ENCODE measurements around the gene IL3. TPM values are rescaled to one million over a fixed set of nuclear protein-coding genes. Genes with fewer than 3 reads are reported as not detected.

IL3 gene
- total RNA-seq, 2 experiments from 2014 or later, result not detected

- Histone ChIP-seq H2AFZ (ENCODE audit: low read length) (no peak overlapping the region), H3K79me2 (ENCODE audit: insufficient read depth, low read depth, low read length) (no peaks in the 10 kb centered on the region), H3K9me3 (ENCODE audit: low read length) (no peaks in the 10 kb centered on the region), H3K36me3 (ENCODE audit: insufficient read depth, low read length) (no peaks in the 10 kb centered on the region), H3K27ac (ENCODE audit: low read depth, low read length, poor library complexity, severe bottlenecking) (no peak overlapping the region), H3K9me2 (ENCODE audit: insufficient read depth, low read length) (no peaks in the 10 kb centered on the region), H3K4me2 (ENCODE audit: low read length) (no peak overlapping the region), H3K4me1 (ENCODE audit: insufficient read depth, low read length, poor library complexity, severe bottlenecking) (no peaks in the 10 kb centered on the region), H3K4me3 (ENCODE audit: low read depth, low read length, poor library complexity, severe bottlenecking) (no peak overlapping the region), H4K20me1 (ENCODE audit: insufficient read depth, low read length) (no peaks in the 10 kb centered on the region)
- no peak for DNase-seq (ENCODE audit: low spot score)
- intact Hi-C loops (cut with micrococcal nuclease; ENCODE audit: unreplicated experiment), result no loop called here
- CTCF ChIA-PET (ENCODE audit: unreplicated experiment), result no interaction called here
- BruUV-seq (replicated peaks), result no TSS peak
- POLR2A ChIA-PET, result interaction anchor here (1.6 kb wide), 1 partner anchor 28 kb away, joined by 5 read pairs; no protein-coding TSS in a partner anchor
- TF ChIP-seq CTCF (conservative IDR thresholded peaks at IDR 0.05; ENCODE audit: low read length) (no peak), EZH2phosphoT487 (IDR thresholded peaks at IDR 0.05; ENCODE audit: borderline replicate concordance, low read depth, low read length) (no peak)
These were observed 13.8 kb downstream of the IL3 start for GRCh38 chr5:132074091-132074771.

GRCh38 chr5:132074772-132075718 is 14.6 kb downstream of the IL3 start:
- POLR2A ChIA-PET, result interaction anchor here (1.6 kb wide), 1 partner anchor 27 kb away, joined by 5 read pairs; no protein-coding TSS in a partner anchor
- Histone ChIP-seq H3K9me2 (ENCODE audit: insufficient read depth, low read length) (no peaks in the 10 kb centered on the region), H2AFZ (ENCODE audit: low read length) (no peak overlapping the region), H3K27ac (ENCODE audit: low read depth, low read length, poor library complexity, severe bottlenecking) (no peak overlapping the region), H3K4me1 (ENCODE audit: insufficient read depth, low read length, poor library complexity, severe bottlenecking) (no peaks in the 10 kb centered on the region), H3K4me3 (ENCODE audit: low read depth, low read length, poor library complexity, severe bottlenecking) (no peak overlapping the region), H4K20me1 (ENCODE audit: insufficient read depth, low read length) (no peaks in the 10 kb centered on the region), H3K36me3 (ENCODE audit: insufficient read depth, low read length) (no peaks in the 10 kb centered on the region), H3K79me2 (ENCODE audit: insufficient read depth, low read depth, low read length) (no peaks in the 10 kb centered on the region), H3K9me3 (ENCODE audit: low read length) (no peaks in the 10 kb centered on the region), H3K4me2 (ENCODE audit: low read length) (no peak overlapping the region)
- intact Hi-C loops (cut with micrococcal nuclease; ENCODE audit: unreplicated experiment), result no loop called here
- no peak for TF ChIP-seq EZH2phosphoT487 (IDR thresholded peaks at IDR 0.05; ENCODE audit: borderline replicate concordance, low read depth, low read length)
- TF ChIP-seq CTCF (conservative IDR thresholded peaks at IDR 0.05; ENCODE audit: low read length), result no peak
- CTCF ChIA-PET (ENCODE audit: unreplicated experiment), result interaction anchor here (0.6 kb wide), 1 partner anchor 78 kb away, joined by 3 read pairs; no protein-coding TSS in a partner anchor
- DNase-seq (ENCODE audit: low spot score), result no peak
- no TSS peak for BruUV-seq (replicated peaks)

All from OCI-LY7 (cell line).